Suppressor macrophage (primary cell): Measurements from ENCODE around the gene TDRD9.
"Not testable (repeated sequence)": the region's sequence is repeated elsewhere in the genome, so short reads cannot be mapped to it uniquely, and the experiment has no call there.

ENCODE experiments used
- DNase-seq, 4 experiments: peaks; one replicate each; pipeline ENCODE4 v3.0.0-alpha.2; 2020 to 2022
- total RNA-seq, 17 experiments: gene quantifications; one replicate each; lab custom pipeline; 2026; ENCODE audit warnings: mixed read lengths in 6 of 17, inconsistent platforms in 3 of 17; lab: John Stamatoyannopoulos, UW

TDRD9 gene
- total RNA-seq = 10.3 to 103 (median 48.5) reads per million in 17 experiments

- peak in 2 of 4 experiments; percentile 46 to 48 for DNase-seq
These were observed at the start of gene TDRD9 for GRCh38 chr14:103928011-103928890. TSS of gene TDRD9 (plus strand) at chr14:103928456. CDS start at chr14:103928510, 54 bp downstream.

GRCh38 chr14:103879118-103879569 lies 49.1 kb upstream of the TDRD9 start:
- no peak for DNase-seq

GRCh38 chr14:103879570-103880347 lies 48.5 kb upstream of the TDRD9 start:
- peak; percentile 26 to 69 (median 64) for DNase-seq

GRCh38 chr14:103880348-103881267 lies 47.6 kb upstream of the TDRD9 start:
- DNase-seq = peak; percentile 61 to 79 (median 76)

- no peak for DNase-seq
These were observed 46.7 kb upstream of the TDRD9 start for GRCh38 chr14:103881268-103882201.

- no peak for DNase-seq
These were observed 45.6 kb upstream of the TDRD9 start for GRCh38 chr14:103882503-103883262.

- DNase-seq = no peak
These were observed 45.1 kb upstream of the TDRD9 start for GRCh38 chr14:103883263-103883523.

- DNase-seq = peak in 1 of 4 experiments; percentile 16
These were observed 43.4 kb upstream of the TDRD9 start for GRCh38 chr14:103884854-103885253.

- DNase-seq = no peak
These were observed 42.7 kb upstream of the TDRD9 start for GRCh38 chr14:103885509-103885932.

GRCh38 chr14:103886304-103887169 lies 41.7 kb upstream of the TDRD9 start:
- peak; percentile 39 to 74 (median 66) for DNase-seq

GRCh38 chr14:103887170-103887501 lies 41.1 kb upstream of the TDRD9 start:
- no peak for DNase-seq

- DNase-seq = no peak
These were observed 40.6 kb upstream of the TDRD9 start for GRCh38 chr14:103887557-103888115.

- DNase-seq = not testable (repeated sequence)
These were observed 39.3 kb upstream of the TDRD9 start for GRCh38 chr14:103889002-103889312.

- DNase-seq = peak; percentile 52 to 76 (median 61)
These were observed 38.8 kb upstream of the TDRD9 start for GRCh38 chr14:103889313-103890051.

- no peak for DNase-seq
These were observed 38.2 kb upstream of the TDRD9 start for GRCh38 chr14:103890052-103890371.

- DNase-seq = peak; percentile 63 to 82 (median 76)
These were observed 37.2 kb upstream of the TDRD9 start for GRCh38 chr14:103890821-103891666.

- no peak for DNase-seq
These were observed 36.5 kb upstream of the TDRD9 start for GRCh38 chr14:103891667-103892215.
